Suprapubic skin (tissue), 4 donors: Measurements from ENCODE around the gene AGBL5. TPM values are rescaled to one million over a fixed set of nuclear protein-coding genes. Genes with fewer than 3 reads are reported as not detected.

Experiments used
- DNase-seq, 2 donors: peaks; one replicate each; pipeline ENCODE4 v3.0.0-alpha.2; 2019; ENCODE audit warnings: low spot score in 2 of 2
- H3K27ac ChIP-seq: fragments of 200-600 bp; sonication (generic); one replicate; pipeline ENCODE4 v1.5.1; 2019
- H3K27me3 ChIP-seq: fragments of 200-600 bp; sonication (generic); one replicate; pipeline ENCODE4 v1.5.1; 2019
- H3K36me3 ChIP-seq: fragments of 200-600 bp; sonication (generic); one replicate; pipeline ENCODE4 v1.5.1; 2019
- H3K4me1 ChIP-seq: fragments of 200-600 bp; sonication (generic); one replicate; pipeline ENCODE4 v1.5.1; 2019
- H3K4me3 ChIP-seq: fragments of 200-600 bp; sonication (generic); one replicate; pipeline ENCODE4 v1.5.1; 2019; ENCODE audit warnings: mild to moderate bottlenecking
- H3K9me3 ChIP-seq: fragments of 200-600 bp; sonication (generic); one replicate; pipeline ENCODE4 v1.5.1; 2019
- CTCF ChIP-seq, 2 donors: fragments of 200-600 bp in 1 of 2; fragments of 450-650 bp in 1 of 2; sonication (generic) in 1 of 2; IDR thresholded peaks; one replicate each; pipeline ENCODE4 v1.5.1; 2016 to 2019; ENCODE audit warnings: antibody characterized with exemption in 2 of 2, mild to moderate bottlenecking in 1 of 2, moderate library complexity in 1 of 2
- EP300 ChIP-seq: sonication (generic); formaldehyde crosslinking; IDR thresholded peaks from one replicate; pipeline ENCODE4 v1.6.1; 2017; ENCODE audit warnings: antibody characterized with exemption
- POLR2A ChIP-seq, 2 donors: fragments of 450-650 bp; IDR thresholded peaks; one replicate each; pipeline ENCODE4 v1.6.1; 2017; ENCODE audit warnings: antibody characterized with exemption in 2 of 2, mild to moderate bottlenecking in 2 of 2, moderate library complexity in 2 of 2
- POLR2AphosphoS5 ChIP-seq, 3 donors: sonication (generic); formaldehyde crosslinking; IDR thresholded peaks; one replicate each; pipeline ENCODE4 v1.6.1; 2017; ENCODE audit warnings: antibody characterized with exemption in 3 of 3
- WGBS: methylation state at CpG from one replicate; pipeline ENCODE4 v1.1.5; 2018; 5-methylcytosine and 5-hydroxymethylcytosine counted together
- total RNA-seq, 4 donors: library from RNA; depleted of rRNA; stranded (reverse); fragments of >200 nt; gene quantifications; one replicate each; pipeline ENCODE4 v1.1.0, GENCODE V29; 2016

Gene AGBL5
- total RNA-seq, 4 donors from 2014 or later = 15.3 to 18.9 (median 18.5) TPM

DNA sequence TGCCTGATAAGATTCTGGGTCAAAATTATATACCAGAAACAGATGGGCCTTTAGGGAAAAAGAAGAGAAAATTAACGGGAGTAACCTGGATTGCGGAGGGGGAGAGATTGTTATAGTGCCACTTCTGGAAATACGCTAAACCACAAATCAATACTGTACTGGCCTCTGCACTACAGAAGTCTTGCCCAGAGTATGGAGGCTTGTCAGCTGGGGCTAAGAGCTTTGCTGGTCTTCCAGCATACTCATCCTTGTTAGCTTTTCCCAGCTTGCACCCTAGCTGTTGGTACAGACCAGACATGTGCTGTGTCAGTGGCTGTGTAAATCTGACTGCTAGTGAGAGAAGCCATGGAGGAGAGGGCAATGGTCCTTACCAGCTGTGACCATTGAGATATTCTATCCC lies 8.9 kb downstream of the AGBL5 start:
- TF ChIP-seq POLR2AphosphoS5 (IDR thresholded peaks at IDR 0.05) (no peak), POLR2A (IDR thresholded peaks at IDR 0.05) (no peak), CTCF (IDR thresholded peaks at IDR 0.05) (no peak), EP300 (no peak)
- DNase-seq = no peak
- no peaks in the 10 kb centered on the region for H3K4me1 ChIP-seq
- no peaks in the 10 kb centered on the region for H3K27me3 ChIP-seq
- H3K36me3 ChIP-seq = peaks cover 41% of the 10 kb centered on the region
- WGBS = 85% methylated on average over 3 of the region's 3 CpGs
- no peaks in the 10 kb centered on the region for H3K9me3 ChIP-seq
- no peak overlapping the region for H3K4me3 ChIP-seq
- H3K27ac ChIP-seq = no peak overlapping the region

DNA sequence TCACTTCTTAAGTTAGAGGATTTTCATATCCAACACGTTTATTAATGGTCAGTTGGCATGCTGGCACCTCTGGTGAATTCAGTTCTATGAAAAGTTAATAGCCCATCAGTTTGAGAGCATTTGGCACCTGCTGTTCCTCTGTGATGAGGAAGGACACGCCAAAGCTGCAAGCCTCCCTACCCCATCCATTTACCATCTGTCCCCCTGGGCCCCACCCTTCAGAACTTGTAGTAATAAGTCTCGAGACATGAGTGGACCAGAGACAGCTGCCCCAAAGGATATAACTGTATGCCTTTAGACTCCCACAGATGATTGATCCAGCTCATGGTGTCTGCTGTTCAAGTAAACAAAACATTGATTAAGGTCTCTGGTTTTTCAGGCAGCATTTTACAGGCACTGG lies 13.7 kb downstream of the AGBL5 start:
- Histone ChIP-seq H3K27ac (no peak overlapping the region), H3K4me3 (no peak overlapping the region), H3K27me3 (no peaks in the 10 kb centered on the region), H3K36me3 (peaks cover 33% of the 10 kb centered on the region), H3K9me3 (no peaks in the 10 kb centered on the region), H3K4me1 (peaks cover 18% of the 10 kb centered on the region)
- TF ChIP-seq POLR2AphosphoS5 (IDR thresholded peaks at IDR 0.05) (no peak), EP300 (no peak), CTCF (IDR thresholded peaks at IDR 0.05) (no peak), POLR2A (IDR thresholded peaks at IDR 0.05) (no peak)
- 75% methylated on average over 3 of the region's 3 CpGs for WGBS
- DNase-seq = no peak

GRCh38 chr2:27067385-27067784 lies 15.9 kb downstream of the AGBL5 start:
- Histone ChIP-seq H3K4me3 (no peak overlapping the region), H3K27me3 (no peaks in the 10 kb centered on the region), H3K36me3 (peaks cover 33% of the 10 kb centered on the region), H3K9me3 (no peaks in the 10 kb centered on the region), H3K4me1 (peaks cover 33% of the 10 kb centered on the region), H3K27ac (no peak overlapping the region)
- WGBS = 92% methylated on average over 5 of the region's 5 CpGs
- no peak for DNase-seq
- TF ChIP-seq POLR2AphosphoS5 (IDR thresholded peaks at IDR 0.05) = no peak
- TF ChIP-seq POLR2A (IDR thresholded peaks at IDR 0.05) = no peak
- TF ChIP-seq CTCF (IDR thresholded peaks at IDR 0.05) = no peak
- no peak for TF ChIP-seq EP300

- Histone ChIP-seq H3K27ac (no peak overlapping the region), H3K9me3 (no peaks in the 10 kb centered on the region), H3K36me3 (peaks cover 30% of the 10 kb centered on the region), H3K27me3 (no peaks in the 10 kb centered on the region), H3K4me3 (peak overlapping the region; percentile 94), H3K4me1 (peaks cover 37% of the 10 kb centered on the region)
- 92% methylated on average over 6 of the region's 6 CpGs for WGBS
- no peak for DNase-seq
- no peak for TF ChIP-seq CTCF (IDR thresholded peaks at IDR 0.05)
- TF ChIP-seq POLR2A (IDR thresholded peaks at IDR 0.05) = no peak
- TF ChIP-seq POLR2AphosphoS5 (IDR thresholded peaks at IDR 0.05) = no peak
- no peak for TF ChIP-seq EP300
Observed at GRCh38 chr2:27069436-27069835, 18.0 kb downstream of the AGBL5 start.

- H3K4me3 ChIP-seq = peak overlapping the region; percentile 94
- no peak overlapping the region for H3K27ac ChIP-seq
- H3K4me1 ChIP-seq = peaks cover 39% of the 10 kb centered on the region
- 85% methylated on average over 8 of the region's 8 CpGs for WGBS
- no peaks in the 10 kb centered on the region for H3K9me3 ChIP-seq
- no peaks in the 10 kb centered on the region for H3K27me3 ChIP-seq
- H3K36me3 ChIP-seq = peaks cover 30% of the 10 kb centered on the region
- TF ChIP-seq EP300 (no peak), CTCF (IDR thresholded peaks at IDR 0.05) (no peak), POLR2A (IDR thresholded peaks at IDR 0.05) (no peak), POLR2AphosphoS5 (IDR thresholded peaks at IDR 0.05) (no peak)
- DNase-seq = no peak
Observed at GRCh38 chr2:27069961-27070618, 18.6 kb downstream of the AGBL5 start.
